Mammary epithelial cell (primary cell): ENCODE data around the gene CPLX1.

Experiments
- EZH2 ChIP-seq: IDR thresholded peaks from 2 replicates; pipeline ENCODE4 v1.6.1; 2012; ENCODE audit warnings: low read length, inconsistent platforms, borderline replicate concordance
- TF ChIP-seq, protein P1 (sequence below), 2 donors: IDR thresholded peaks in 1 of 2; conservative IDR thresholded peaks in 1 of 2; 2 replicates each; pipeline ENCODE4 v1.5.1; 2011 to 2012; ENCODE audit warnings: inconsistent platforms in 2 of 2, low read length in 2 of 2, mild to moderate bottlenecking in 2 of 2, control low read depth in 1 of 2, low read depth in 1 of 2; ENCODE audit not compliant: insufficient read depth in 1 of 2; ENCODE audit errors: extremely low read depth in 1 of 2

DNA sequence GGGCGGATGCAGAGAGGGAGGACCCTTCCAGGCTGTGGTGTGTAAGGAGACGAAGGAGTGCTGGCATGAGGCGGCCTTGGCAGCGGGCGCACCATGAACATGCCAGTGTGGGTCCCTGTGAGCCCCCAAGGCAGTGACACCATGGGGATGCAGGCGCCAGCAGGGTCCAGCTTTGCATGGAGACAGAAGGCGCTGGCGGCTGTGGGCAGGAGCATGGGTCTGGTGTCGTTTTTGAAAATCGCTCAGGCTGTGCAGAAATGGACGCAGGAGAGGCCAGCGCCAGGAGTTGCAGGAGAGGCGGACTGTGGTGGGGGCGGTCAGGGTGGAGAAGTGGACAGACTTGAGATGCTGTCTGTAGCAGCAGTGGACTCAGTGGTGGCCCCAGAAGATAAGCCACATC, 64.2 kb downstream of the CPLX1 start:
- TF ChIP-seq, protein P1, sequence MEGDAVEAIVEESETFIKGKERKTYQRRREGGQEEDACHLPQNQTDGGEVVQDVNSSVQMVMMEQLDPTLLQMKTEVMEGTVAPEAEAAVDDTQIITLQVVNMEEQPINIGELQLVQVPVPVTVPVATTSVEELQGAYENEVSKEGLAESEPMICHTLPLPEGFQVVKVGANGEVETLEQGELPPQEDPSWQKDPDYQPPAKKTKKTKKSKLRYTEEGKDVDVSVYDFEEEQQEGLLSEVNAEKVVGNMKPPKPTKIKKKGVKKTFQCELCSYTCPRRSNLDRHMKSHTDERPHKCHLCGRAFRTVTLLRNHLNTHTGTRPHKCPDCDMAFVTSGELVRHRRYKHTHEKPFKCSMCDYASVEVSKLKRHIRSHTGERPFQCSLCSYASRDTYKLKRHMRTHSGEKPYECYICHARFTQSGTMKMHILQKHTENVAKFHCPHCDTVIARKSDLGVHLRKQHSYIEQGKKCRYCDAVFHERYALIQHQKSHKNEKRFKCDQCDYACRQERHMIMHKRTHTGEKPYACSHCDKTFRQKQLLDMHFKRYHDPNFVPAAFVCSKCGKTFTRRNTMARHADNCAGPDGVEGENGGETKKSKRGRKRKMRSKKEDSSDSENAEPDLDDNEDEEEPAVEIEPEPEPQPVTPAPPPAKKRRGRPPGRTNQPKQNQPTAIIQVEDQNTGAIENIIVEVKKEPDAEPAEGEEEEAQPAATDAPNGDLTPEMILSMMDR (conservative IDR thresholded peaks at IDR 0.05 in 1 of 2, IDR thresholded peaks at IDR 0.05 in 1 of 2; ENCODE audit: extremely low read depth in 1 of 2, insufficient read depth in 1 of 2, low read depth in 1 of 2, low read length in 2 of 2) = no peak
- TF ChIP-seq EZH2 = no peak
